HL-60 (cell line): ENCODE data around the gene ERBB4.

Source experiments
- DNase-seq, 2 experiments: peaks; one replicate each; pipeline ENCODE4 v3.0.0-alpha.2; 2010 to 2020; ENCODE audit warnings: low read depth in 1 of 2, low spot score in 1 of 2
- H3K27ac ChIP-seq: fragments of 250-450 bp; sonication (Bioruptor Pico); replicated peaks from 2 replicates; pipeline ENCODE4 v1.5.1; 2020; ENCODE audit warnings: mild to moderate bottlenecking, moderate library complexity
- H3K27me3 ChIP-seq: fragments of 250-450 bp; sonication (Bioruptor Pico); 2 replicates; pipeline ENCODE4 v1.5.1; 2021; ENCODE audit warnings: mild to moderate bottlenecking, moderate library complexity; ENCODE audit not compliant: insufficient read depth, poor library complexity, severe bottlenecking
- H3K4me3 ChIP-seq: replicated peaks from 2 replicates; pipeline ENCODE4 v1.5.1; 2011; ENCODE audit warnings: mild to moderate bottlenecking, control low read depth, low read length; ENCODE audit not compliant: insufficient read depth
- GABPA ChIP-seq: IDR thresholded peaks from 2 replicates; pipeline ENCODE4 v1.6.1; 2012; ENCODE audit warnings: low read depth
- POLR2AphosphoS5 ChIP-seq: IDR thresholded peaks from 2 replicates; pipeline ENCODE4 v1.6.1; 2012; ENCODE audit warnings: low read depth
- SPI1 ChIP-seq: IDR thresholded peaks from 2 replicates; pipeline ENCODE4 v1.6.1; 2012; ENCODE audit warnings: low read depth, mild to moderate bottlenecking, borderline replicate concordance
- TF ChIP-seq, protein P1 (sequence below): IDR thresholded peaks from 2 replicates; pipeline ENCODE4 v1.6.1; 2012; ENCODE audit warnings: low read depth; ENCODE audit not compliant: insufficient replicate concordance
- TF ChIP-seq, protein P2 (sequence below): IDR thresholded peaks from one replicate; pipeline ENCODE4 v1.5.1; 2011; ENCODE audit warnings: low read length, control low read depth, inconsistent platforms; ENCODE audit not compliant: insufficient read depth

Gene ERBB4

DNA sequence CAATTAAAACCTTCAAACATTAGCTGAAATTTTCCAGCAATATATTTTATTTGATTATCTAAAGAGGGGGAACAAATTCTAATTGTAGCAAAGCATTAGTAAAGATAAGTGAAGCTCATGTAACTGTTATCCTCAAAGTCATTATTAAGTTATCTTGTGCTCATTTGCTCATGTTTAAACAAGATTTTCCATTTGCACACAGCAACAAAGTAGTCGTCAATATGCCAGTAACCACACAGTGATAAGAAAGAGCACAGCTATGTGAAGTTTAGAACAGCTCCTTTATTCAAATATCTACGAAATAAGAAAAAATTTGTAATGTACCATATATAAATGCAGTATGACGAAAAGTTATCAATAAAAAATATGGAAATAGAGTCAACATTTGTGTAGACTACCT is 159.5 kb downstream of the ERBB4 start:
- DNase-seq: no peak

DNA sequence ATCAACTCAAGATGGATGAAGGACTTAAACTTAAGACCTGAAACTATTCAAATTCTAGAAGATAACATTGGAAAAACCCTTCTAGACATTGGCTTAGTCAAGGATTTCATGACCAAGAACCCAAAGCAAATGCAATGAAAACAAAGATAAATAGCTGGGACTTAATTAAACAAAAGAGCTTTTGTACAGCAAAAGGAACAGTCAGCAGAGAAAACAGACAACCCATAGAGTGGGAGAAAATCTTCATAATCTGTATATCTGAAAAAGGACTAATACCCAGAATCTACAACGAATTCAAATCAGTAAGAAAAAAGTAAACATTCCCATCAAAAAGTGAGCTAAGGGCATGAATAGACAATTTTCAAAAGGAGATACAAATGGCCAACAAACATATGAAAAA is 171.2 kb downstream of the ERBB4 start:
- no peak overlapping the region for H3K27ac ChIP-seq
- no peak for DNase-seq
- no peak overlapping the region for H3K4me3 ChIP-seq
- no peaks in the 10 kb centered on the region for H3K27me3 ChIP-seq
- TF ChIP-seq, protein P1, sequence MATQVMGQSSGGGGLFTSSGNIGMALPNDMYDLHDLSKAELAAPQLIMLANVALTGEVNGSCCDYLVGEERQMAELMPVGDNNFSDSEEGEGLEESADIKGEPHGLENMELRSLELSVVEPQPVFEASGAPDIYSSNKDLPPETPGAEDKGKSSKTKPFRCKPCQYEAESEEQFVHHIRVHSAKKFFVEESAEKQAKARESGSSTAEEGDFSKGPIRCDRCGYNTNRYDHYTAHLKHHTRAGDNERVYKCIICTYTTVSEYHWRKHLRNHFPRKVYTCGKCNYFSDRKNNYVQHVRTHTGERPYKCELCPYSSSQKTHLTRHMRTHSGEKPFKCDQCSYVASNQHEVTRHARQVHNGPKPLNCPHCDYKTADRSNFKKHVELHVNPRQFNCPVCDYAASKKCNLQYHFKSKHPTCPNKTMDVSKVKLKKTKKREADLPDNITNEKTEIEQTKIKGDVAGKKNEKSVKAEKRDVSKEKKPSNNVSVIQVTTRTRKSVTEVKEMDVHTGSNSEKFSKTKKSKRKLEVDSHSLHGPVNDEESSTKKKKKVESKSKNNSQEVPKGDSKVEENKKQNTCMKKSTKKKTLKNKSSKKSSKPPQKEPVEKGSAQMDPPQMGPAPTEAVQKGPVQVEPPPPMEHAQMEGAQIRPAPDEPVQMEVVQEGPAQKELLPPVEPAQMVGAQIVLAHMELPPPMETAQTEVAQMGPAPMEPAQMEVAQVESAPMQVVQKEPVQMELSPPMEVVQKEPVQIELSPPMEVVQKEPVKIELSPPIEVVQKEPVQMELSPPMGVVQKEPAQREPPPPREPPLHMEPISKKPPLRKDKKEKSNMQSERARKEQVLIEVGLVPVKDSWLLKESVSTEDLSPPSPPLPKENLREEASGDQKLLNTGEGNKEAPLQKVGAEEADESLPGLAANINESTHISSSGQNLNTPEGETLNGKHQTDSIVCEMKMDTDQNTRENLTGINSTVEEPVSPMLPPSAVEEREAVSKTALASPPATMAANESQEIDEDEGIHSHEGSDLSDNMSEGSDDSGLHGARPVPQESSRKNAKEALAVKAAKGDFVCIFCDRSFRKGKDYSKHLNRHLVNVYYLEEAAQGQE: no peak
- TF ChIP-seq, protein P2, sequence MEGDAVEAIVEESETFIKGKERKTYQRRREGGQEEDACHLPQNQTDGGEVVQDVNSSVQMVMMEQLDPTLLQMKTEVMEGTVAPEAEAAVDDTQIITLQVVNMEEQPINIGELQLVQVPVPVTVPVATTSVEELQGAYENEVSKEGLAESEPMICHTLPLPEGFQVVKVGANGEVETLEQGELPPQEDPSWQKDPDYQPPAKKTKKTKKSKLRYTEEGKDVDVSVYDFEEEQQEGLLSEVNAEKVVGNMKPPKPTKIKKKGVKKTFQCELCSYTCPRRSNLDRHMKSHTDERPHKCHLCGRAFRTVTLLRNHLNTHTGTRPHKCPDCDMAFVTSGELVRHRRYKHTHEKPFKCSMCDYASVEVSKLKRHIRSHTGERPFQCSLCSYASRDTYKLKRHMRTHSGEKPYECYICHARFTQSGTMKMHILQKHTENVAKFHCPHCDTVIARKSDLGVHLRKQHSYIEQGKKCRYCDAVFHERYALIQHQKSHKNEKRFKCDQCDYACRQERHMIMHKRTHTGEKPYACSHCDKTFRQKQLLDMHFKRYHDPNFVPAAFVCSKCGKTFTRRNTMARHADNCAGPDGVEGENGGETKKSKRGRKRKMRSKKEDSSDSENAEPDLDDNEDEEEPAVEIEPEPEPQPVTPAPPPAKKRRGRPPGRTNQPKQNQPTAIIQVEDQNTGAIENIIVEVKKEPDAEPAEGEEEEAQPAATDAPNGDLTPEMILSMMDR: no peak
- TF ChIP-seq SPI1 (no peak), POLR2AphosphoS5 (no peak), GABPA (no peak)

More for the DNA sequence above, 159.5 kb downstream of the ERBB4 start:
- H3K27me3 ChIP-seq: no peaks in the 10 kb centered on the region
- H3K27ac ChIP-seq: no peak overlapping the region
- no peak for TF ChIP-seq GABPA
- no peak overlapping the region for H3K4me3 ChIP-seq

DNA sequence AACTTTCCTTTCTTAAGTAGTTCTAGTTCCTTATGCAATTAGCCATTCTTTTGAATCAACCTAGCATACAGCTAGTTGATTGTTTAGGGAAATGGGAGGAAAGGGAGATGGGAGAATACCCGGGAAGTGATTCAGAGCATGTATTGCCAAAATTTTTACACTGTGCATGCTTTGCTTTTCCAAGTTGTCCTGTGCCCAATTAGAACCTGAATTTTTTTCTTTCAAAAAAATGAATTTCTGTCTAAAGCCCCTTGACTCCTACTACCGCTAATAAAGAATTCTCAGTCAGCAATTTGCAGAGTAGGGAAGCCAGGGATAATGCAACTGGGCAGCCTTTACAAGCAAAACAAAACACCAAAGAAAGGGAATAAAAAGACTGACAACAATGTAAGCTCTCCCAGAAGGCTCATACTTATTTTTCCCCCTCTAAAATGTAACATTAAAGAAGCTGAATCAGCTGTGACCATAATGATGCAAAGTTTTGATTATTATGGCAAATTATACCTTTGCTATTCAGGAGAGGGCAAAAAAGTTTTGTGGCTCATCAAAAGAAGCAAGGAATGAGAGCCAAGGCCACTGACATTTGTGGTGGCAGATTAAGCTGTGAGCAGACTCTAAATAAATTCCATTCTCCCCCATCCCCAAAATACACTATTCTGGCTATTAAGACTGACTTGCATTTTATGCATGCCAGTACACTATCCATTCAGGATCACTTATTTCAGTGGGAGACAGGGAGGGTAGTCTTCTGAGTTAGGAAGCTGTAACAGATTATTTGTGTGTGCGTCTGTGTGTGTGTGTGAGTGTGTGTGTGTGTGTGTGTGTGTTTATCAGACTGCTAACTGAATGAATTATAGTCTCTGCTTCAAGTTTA is 174.3 kb downstream of the ERBB4 start:
- no peak for DNase-seq
- Histone ChIP-seq H3K27ac (no peak overlapping the region), H3K27me3 (no peaks in the 10 kb centered on the region), H3K4me3 (no peak overlapping the region)
- TF ChIP-seq SPI1 (no peak), GABPA (no peak), POLR2AphosphoS5 (no peak)
- TF ChIP-seq, protein P2: no peak
- TF ChIP-seq, protein P1: no peak

DNA sequence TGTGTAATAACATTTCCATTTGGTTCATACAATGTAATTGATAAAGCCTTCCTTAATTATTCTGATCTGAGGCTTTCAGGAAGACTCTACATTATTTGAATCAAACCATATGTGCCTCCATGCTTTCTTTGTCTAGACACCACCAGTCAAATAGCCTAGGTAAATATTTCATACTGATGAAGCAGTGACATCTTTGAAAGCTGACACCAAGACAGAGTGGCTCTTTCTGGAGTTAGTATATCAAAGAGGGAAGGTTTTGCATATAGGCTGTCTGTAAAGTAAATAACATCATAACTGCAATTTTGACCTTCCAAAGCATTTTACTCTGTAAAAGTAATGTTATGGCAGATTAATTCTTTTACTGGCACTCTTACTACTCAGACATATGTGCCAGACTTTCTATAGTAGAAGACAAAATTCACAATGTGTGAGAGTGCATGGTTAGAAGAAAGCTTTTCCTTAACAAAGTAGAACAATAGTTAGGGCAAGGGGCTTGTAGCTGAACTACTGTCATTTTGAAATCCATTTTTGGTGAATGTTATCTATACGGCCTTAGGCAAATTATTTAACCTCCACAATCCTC is 177.3 kb downstream of the ERBB4 start:
- TF ChIP-seq SPI1: no peak
- TF ChIP-seq, protein P2: no peak
- TF ChIP-seq POLR2AphosphoS5: no peak
- TF ChIP-seq, protein P1: no peak
- TF ChIP-seq GABPA: no peak
- no peaks in the 10 kb centered on the region for H3K27me3 ChIP-seq
- no peak for DNase-seq
- H3K27ac ChIP-seq: no peak overlapping the region
- H3K4me3 ChIP-seq: no peak overlapping the region
